ENCODE measurements around the gene C1QTNF12.

C1QTNF12 gene

GRCh38 chr1:1245817-1246576, 525 bp downstream of the C1QTNF12 start:
- in situ Hi-C loops (cut with MboI; ENCODE audit: low sequenced_read_pairs, unreplicated experiment), result no loop called here
- TF ChIP-seq CTCF (IDR thresholded peaks at IDR 0.05; ENCODE audit: borderline replicate concordance, control extremely low read depth, extremely low read depth, insufficient read depth, missing control alignments), result no peak
- DNase-seq (ENCODE audit: low spot score), result no peak

- no peak for DNase-seq (ENCODE audit: low spot score)
- in situ Hi-C loops (cut with MboI; ENCODE audit: low sequenced_read_pairs, unreplicated experiment), result no loop called here
- no peak for TF ChIP-seq CTCF (IDR thresholded peaks at IDR 0.05; ENCODE audit: borderline replicate concordance, control extremely low read depth, extremely low read depth, insufficient read depth, missing control alignments)
These were observed 1.2 kb downstream of the C1QTNF12 start for GRCh38 chr1:1245178-1245816.

- in situ Hi-C loops (cut with MboI; ENCODE audit: low sequenced_read_pairs, unreplicated experiment), result no loop called here
- no peak for DNase-seq (ENCODE audit: low spot score)
- TF ChIP-seq CTCF (IDR thresholded peaks at IDR 0.05; ENCODE audit: borderline replicate concordance, control extremely low read depth, extremely low read depth, insufficient read depth, missing control alignments), result no peak
These were observed 2.2 kb downstream of the C1QTNF12 start for GRCh38 chr1:1244192-1244811.

- TF ChIP-seq CTCF (IDR thresholded peaks at IDR 0.05; ENCODE audit: borderline replicate concordance, control extremely low read depth, extremely low read depth, insufficient read depth, missing control alignments), result no peak
- in situ Hi-C loops (cut with MboI; ENCODE audit: low sequenced_read_pairs, unreplicated experiment), result no loop called here
- DNase-seq (ENCODE audit: low spot score), result no peak
These were observed 2.7 kb downstream of the C1QTNF12 start for GRCh38 chr1:1243807-1244191.

- in situ Hi-C loops (cut with MboI; ENCODE audit: low sequenced_read_pairs, unreplicated experiment), result no loop called here
- no peak for DNase-seq (ENCODE audit: low spot score)
- no peak for TF ChIP-seq CTCF (IDR thresholded peaks at IDR 0.05; ENCODE audit: borderline replicate concordance, control extremely low read depth, extremely low read depth, insufficient read depth, missing control alignments)
These were observed 3.3 kb downstream of the C1QTNF12 start for GRCh38 chr1:1243266-1243660.

GRCh38 chr1:1242461-1243265, 3.9 kb downstream of the C1QTNF12 start:
- in situ Hi-C loops (cut with MboI; ENCODE audit: low sequenced_read_pairs, unreplicated experiment), result no loop called here
- no peak for TF ChIP-seq CTCF (IDR thresholded peaks at IDR 0.05; ENCODE audit: borderline replicate concordance, control extremely low read depth, extremely low read depth, insufficient read depth, missing control alignments)
- no peak for DNase-seq (ENCODE audit: low spot score)

All from GM13976 (cell line).